GM21619 (cell line): ENCODE results near the gene ARHGEF11.

ENCODE experiments used
- ATAC-seq: cut with Tn5 transposase; IDR thresholded peaks from one replicate; pipeline ENCODE4 v1.9.1; 2021; ENCODE audit not compliant: unreplicated experiment

Gene ARHGEF11

GRCh38 chr1:156956333-156956732, 89.2 kb downstream of the ARHGEF11 start:
- no peak for ATAC-seq

- no peak for ATAC-seq
These were observed 92.0 kb downstream of the ARHGEF11 start for GRCh38 chr1:156953571-156953970.

- no peak for ATAC-seq
These were observed 94.2 kb downstream of the ARHGEF11 start for GRCh38 chr1:156951371-156951770.

- no peak for ATAC-seq
These were observed 96.4 kb downstream of the ARHGEF11 start for GRCh38 chr1:156949127-156949526.

- ATAC-seq: no peak
These were observed 96.8 kb downstream of the ARHGEF11 start for GRCh38 chr1:156948708-156949107.

- no peak for ATAC-seq
These were observed 97.6 kb downstream of the ARHGEF11 start for GRCh38 chr1:156947818-156948525.

GRCh38 chr1:156947127-156947526, 98.4 kb downstream of the ARHGEF11 start:
- ATAC-seq: no peak

- no peak for ATAC-seq
These were observed 99.5 kb downstream of the ARHGEF11 start for GRCh38 chr1:156945881-156946661.

GRCh38 chr1:156944848-156945247, 100.7 kb downstream of the ARHGEF11 start:
- no peak for ATAC-seq

- no peak for ATAC-seq
These were observed 101.3 kb downstream of the ARHGEF11 start for GRCh38 chr1:156944268-156944667.

GRCh38 chr1:156943756-156944155, 101.8 kb downstream of the ARHGEF11 start:
- no peak for ATAC-seq

- ATAC-seq: no peak
These were observed 103.0 kb downstream of the ARHGEF11 start for GRCh38 chr1:156942576-156942975.

GRCh38 chr1:156942176-156942575, 103.4 kb downstream of the ARHGEF11 start:
- no peak for ATAC-seq

- no peak for ATAC-seq
These were observed 103.9 kb downstream of the ARHGEF11 start for GRCh38 chr1:156941675-156942074.

GRCh38 chr1:156939786-156940334, 105.7 kb downstream of the ARHGEF11 start:
- ATAC-seq: no peak

- ATAC-seq: no peak
These were observed 106.7 kb downstream of the ARHGEF11 start for GRCh38 chr1:156938813-156939212.

GRCh38 chr1:156937883-156938282, 107.7 kb downstream of the ARHGEF11 start:
- no peak for ATAC-seq

GRCh38 chr1:156936721-156937220, 108.8 kb downstream of the ARHGEF11 start:
- no peak for ATAC-seq

GRCh38 chr1:156936191-156936590, 109.4 kb downstream of the ARHGEF11 start:
- no peak for ATAC-seq

- ATAC-seq: no peak
These were observed 109.9 kb downstream of the ARHGEF11 start for GRCh38 chr1:156935505-156936128.

- ATAC-seq: no peak
These were observed 112.4 kb downstream of the ARHGEF11 start for GRCh38 chr1:156933136-156933535.
